NCI-H1436 (cell line): ENCODE measurements around the gene TMEM263.
"Not testable (repeated sequence)": the region's sequence is repeated elsewhere in the genome, so short reads cannot be mapped to it uniquely, and the experiment has no call there.

ENCODE experiments used
- DNase-seq: peaks from one replicate; lab custom pipeline; 2025; lab: John Stamatoyannopoulos, UW

Gene TMEM263

GRCh38 chr12:106986135-106986534, 30.4 kb downstream of the TMEM263 start:
- no peak for DNase-seq

- peak; percentile 91 for DNase-seq
Observed at GRCh38 chr12:106986625-106987389, 31.1 kb downstream of the TMEM263 start, which contains the start of gene MTERF2. Gene MTERF2, minus strand, starts transcription at chr12:106987146. Its CDS starts 8,432 bp downstream, at chr12:106978714.

GRCh38 chr12:106987846-106988245, 32.1 kb downstream of the TMEM263 start:
- DNase-seq = no peak

GRCh38 chr12:106994579-106995220, 39.0 kb downstream of the TMEM263 start:
- no peak for DNase-seq

GRCh38 chr12:106996102-106996501, 40.4 kb downstream of the TMEM263 start:
- not testable (repeated sequence) for DNase-seq

- no peak for DNase-seq
Observed at GRCh38 chr12:106997916-106998315, 42.2 kb downstream of the TMEM263 start.

- no peak for DNase-seq
Observed at GRCh38 chr12:106999446-106999845, 43.7 kb downstream of the TMEM263 start.

- not testable (repeated sequence) for DNase-seq
Observed at GRCh38 chr12:107002665-107003064, 47.0 kb downstream of the TMEM263 start.

GRCh38 chr12:107007411-107007810, 51.7 kb downstream of the TMEM263 start:
- DNase-seq = no peak

- DNase-seq = no peak
Observed at GRCh38 chr12:107011519-107011918, 55.8 kb downstream of the TMEM263 start.

GRCh38 chr12:107012736-107013425, 57.2 kb downstream of the TMEM263 start:
- DNase-seq = no peak

- DNase-seq = peak; percentile 5
Observed at GRCh38 chr12:107014055-107014454, 58.3 kb downstream of the TMEM263 start.

- DNase-seq = no peak
Observed at GRCh38 chr12:107017042-107017441, 61.3 kb downstream of the TMEM263 start.

- DNase-seq = no peak
Observed at GRCh38 chr12:107019546-107019945, 63.8 kb downstream of the TMEM263 start.
